VCaP (cell line): ENCODE data around the gene ASB4.
A peak's percentile ranks its signal among the peaks of the same experiment; 100 is the strongest.

ENCODE experiments used
- H3K27ac ChIP-seq: fragments of 450-650 bp; 2 replicates; pipeline ENCODE4 v1.5.1; 2017
- CTCF ChIP-seq: fragments of 450-650 bp; conservative IDR thresholded peaks from 2 replicates; pipeline ENCODE4 v1.5.1; 2017; ENCODE audit warnings: mild to moderate bottlenecking, moderate library complexity

ASB4 gene

DNA sequence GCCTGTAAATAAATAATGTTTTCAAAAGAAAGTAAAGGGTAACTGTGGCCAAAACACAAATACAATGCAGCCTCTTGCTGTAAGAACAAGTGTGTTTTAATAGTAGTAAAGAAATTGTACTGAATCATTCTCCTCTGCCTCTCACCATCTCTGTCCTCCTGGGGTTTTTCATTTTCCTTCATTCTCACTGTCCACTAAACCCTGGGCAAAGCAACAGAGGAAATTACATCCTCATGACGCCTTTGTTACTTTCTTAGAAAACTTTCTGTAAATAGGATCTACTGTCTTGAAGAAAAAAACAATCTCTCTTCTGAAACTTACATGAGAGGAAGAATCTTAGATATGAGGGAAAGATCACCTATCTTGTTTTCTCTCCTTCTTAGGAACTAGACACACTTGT lies 54.6 kb downstream of the ASB4 start:
- no peak for TF ChIP-seq CTCF
- H3K27ac ChIP-seq = no peak overlapping the region

DNA sequence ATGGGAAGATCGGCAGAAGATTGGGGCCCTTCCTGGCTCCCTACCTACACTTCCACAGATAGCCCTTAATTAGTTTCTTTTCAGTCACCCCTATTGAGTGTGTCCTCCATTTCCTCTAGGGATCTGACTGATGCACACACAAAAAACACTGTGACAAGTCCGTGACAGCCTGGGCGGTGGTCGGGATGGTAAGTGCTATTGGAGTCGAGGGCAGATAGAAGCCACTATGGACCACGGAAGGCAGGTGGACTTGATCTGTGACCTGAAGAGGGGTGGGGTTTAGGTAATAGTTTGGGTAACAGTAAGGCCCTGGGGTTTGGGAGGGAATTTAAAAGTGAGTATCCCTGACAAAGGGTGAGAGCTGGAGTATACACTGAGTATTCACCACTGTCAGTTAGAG lies 57.6 kb downstream of the ASB4 start:
- H3K27ac ChIP-seq = no peak overlapping the region
- no peak for TF ChIP-seq CTCF

DNA sequence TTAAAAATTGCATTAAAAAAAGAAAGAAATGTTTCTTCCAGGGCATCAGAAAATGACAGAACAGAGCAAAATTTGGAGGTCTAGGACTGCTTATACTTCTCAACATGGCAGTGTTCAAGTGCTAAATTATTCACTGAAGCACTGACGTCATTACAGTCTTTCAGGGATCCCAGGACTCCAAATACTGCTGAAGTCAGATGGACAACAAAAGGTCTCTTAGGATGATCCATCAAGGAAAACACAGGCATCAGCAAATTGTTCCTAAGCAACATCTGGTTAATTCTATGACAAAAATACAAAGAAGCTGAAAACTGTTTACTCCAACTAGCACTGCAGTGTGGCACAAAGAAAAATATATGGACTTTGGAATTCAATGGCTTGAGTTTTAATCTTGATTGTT lies 58.4 kb downstream of the ASB4 start:
- no peak overlapping the region for H3K27ac ChIP-seq
- no peak for TF ChIP-seq CTCF

- H3K27ac ChIP-seq = peak overlapping the region; percentile 22; the same call in 1 of the 2 replicates
- peak; percentile 92 for TF ChIP-seq CTCF
Measured at GRCh38 chr7:95545007-95545615, 59.4 kb downstream of the ASB4 start.

DNA sequence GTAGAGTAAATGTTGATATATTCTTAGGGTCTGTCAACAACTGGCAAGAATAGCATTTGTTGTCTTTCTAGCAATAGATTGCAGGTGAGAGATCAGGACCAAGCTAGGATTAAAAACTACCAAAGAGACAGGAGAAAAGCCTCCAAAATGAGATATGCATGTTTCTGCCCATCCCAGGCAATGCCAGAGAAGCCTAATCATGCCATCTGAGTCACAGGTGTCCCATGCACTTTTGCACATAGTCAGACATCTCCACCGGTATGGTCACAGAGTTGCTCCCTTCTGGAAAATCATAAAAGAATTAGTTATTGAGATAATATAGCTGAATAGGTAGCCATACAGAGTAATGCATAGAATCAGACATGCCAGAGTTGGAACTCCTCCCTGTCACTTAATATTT lies 59.9 kb downstream of the ASB4 start:
- H3K27ac ChIP-seq = no peak overlapping the region; the same call in 1 of the 2 replicates
- TF ChIP-seq CTCF = no peak

GRCh38 chr7:95546647-95547046 lies 60.9 kb downstream of the ASB4 start:
- H3K27ac ChIP-seq = no peak overlapping the region
- no peak for TF ChIP-seq CTCF

GRCh38 chr7:95547361-95548348 lies 61.9 kb downstream of the ASB4 start:
- no peak for TF ChIP-seq CTCF
- H3K27ac ChIP-seq = peak overlapping the region; percentile 95
